Activated CD8-positive, alpha-beta memory T cell treated with anti-CD3 and anti-CD28 coated beads for 24 hours (primary cell): ENCODE results near the gene BTBD16.

Experiments
- DNase-seq: peaks from one replicate; pipeline ENCODE4 v3.0.0-alpha.2; 2020

The BTBD16 gene

DNA sequence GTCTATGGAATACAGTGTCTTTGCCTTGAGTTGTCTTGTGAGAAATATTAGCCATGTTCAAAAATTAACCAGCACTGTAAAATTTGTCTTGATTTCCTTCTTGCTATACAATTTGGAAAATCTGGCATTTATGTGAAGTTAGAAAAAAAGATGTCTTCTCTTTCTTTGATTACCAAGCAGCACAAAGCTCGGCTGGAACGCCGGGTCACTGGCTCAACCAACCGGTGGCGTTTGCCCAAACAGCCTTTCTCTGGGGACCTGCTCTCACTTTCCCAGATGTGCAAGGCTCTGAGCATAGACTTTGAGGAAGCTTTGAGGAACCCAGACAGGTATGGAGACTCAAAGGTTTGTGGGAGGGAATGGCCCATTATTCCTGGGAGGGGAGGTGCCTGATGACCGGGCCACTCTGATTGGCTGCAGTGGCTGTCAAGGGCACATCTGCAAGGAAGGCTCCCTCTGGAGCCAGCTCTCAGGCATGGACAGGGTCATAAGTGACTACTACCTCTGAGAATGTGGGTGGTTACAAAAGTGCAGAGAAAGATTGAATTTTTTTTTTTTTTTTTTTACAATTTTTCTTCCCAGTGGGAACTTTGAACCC is 5.6 kb downstream of the BTBD16 start:
- no peak for DNase-seq

GRCh38 chr10:122277526-122278136 is 6.5 kb downstream of the BTBD16 start:
- no peak for DNase-seq

GRCh38 chr10:122279725-122280141 is 8.6 kb downstream of the BTBD16 start:
- DNase-seq, result no peak

GRCh38 chr10:122280156-122280555 is 9.1 kb downstream of the BTBD16 start:
- no peak for DNase-seq

GRCh38 chr10:122281018-122281626 is 10.0 kb downstream of the BTBD16 start:
- no peak for DNase-seq

DNA sequence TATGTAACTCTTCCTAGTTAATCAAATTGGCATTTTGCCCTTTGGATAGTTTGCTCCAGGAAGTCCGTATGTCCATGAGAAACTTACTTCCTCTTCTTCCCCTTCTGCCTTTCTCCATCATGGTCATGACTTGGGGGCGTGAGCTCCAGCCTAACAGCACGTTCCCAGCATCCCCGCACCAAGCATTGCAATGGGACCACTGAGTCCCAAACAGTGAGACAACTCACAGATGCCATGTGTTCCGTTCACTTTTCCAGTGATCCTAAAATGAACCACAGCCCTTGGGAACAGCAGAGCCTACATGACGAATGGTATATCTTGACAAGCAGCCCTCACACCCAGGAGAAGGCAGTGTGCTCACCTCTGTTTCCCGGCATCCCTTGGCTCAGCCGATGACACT is 10.7 kb downstream of the BTBD16 start:
- DNase-seq, result no peak

DNA sequence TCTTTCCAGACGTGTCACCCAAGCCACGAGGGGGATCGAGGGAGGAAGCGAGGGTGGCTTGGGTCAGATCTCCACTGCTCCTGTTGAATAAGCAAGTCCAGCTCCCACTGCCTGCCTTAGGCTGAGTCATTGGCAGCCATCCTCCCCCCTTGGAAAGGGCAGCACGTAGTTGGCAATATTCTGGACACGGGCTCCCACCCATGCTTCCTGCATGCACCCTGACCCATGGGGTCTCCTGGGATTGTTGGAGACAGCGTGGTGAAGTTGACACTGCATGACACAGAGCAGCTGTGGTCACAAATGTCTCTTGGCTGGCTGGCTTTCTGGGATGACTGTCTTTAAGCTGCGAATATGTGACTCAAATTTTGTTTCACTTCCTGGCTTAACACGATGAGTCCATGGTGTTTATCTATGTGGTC is 11.2 kb downstream of the BTBD16 start:
- no peak for DNase-seq

DNA sequence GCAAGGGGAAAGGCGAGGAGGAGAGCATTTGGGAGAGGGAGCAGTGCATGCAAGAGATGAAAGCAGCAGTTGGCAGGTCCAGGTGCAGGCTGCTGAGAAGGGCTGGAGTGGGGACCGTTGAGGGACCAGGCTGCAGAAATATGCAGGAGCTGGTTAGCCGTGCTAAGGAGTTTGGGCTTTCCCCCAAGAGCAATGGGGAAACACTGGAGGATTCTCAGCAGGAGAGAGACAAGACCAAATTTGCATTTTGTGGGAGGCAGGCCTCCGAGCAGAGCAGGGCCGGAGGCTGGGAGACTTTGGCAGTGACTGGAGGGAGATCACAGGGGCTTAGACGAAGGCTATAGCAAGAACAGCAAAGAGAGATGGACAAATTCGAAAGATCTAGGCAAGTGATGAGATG is 11.8 kb downstream of the BTBD16 start:
- DNase-seq, result no peak

GRCh38 chr10:122285506-122286444 is 14.7 kb downstream of the BTBD16 start:
- no peak for DNase-seq

DNA sequence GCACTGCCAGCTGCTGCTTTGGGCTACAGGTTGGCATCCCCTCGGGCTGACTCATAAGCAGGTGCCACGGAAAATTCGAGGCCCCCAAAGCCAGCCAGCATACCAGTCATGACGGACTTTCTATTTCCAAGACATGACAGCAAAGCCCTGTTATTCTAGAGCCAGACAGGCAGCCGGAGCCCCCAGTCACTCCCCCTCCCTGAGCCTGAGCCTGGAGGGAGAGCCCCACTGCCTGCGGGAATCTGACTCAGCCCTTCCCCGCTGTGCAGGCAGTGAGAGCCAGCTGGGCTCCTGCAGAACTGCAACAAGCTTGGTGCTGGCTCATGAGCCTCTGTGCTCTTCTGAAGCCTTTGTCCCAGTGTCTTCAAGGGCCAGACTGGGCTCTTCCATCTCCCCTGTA is 15.8 kb downstream of the BTBD16 start:
- DNase-seq, result no peak

GRCh38 chr10:122287570-122287969 is 16.5 kb downstream of the BTBD16 start:
- DNase-seq, result no peak

GRCh38 chr10:122288262-122288661 is 17.2 kb downstream of the BTBD16 start:
- no peak for DNase-seq

- no peak for DNase-seq
These were observed 17.8 kb downstream of the BTBD16 start for GRCh38 chr10:122288917-122289316.

DNA sequence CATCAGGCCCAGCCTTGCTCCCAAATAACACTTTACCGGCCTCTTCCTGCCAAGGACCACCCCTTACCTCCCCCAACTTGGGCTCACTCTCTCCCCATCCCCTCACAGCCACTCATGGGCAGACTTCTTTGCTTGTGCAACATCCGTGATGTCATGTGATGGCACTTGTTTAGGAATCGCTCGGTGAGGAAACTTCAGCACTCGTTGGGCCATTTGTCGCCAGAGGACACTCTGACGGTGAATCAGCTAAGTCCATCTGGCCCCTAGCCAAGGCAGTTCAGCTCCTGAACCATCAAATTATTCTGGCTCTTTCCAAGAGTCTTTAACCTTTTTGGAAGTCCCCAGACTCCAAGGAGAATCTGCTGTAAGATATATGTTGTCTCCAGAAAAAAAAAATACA is 19.2 kb downstream of the BTBD16 start:
- DNase-seq, result no peak

DNA sequence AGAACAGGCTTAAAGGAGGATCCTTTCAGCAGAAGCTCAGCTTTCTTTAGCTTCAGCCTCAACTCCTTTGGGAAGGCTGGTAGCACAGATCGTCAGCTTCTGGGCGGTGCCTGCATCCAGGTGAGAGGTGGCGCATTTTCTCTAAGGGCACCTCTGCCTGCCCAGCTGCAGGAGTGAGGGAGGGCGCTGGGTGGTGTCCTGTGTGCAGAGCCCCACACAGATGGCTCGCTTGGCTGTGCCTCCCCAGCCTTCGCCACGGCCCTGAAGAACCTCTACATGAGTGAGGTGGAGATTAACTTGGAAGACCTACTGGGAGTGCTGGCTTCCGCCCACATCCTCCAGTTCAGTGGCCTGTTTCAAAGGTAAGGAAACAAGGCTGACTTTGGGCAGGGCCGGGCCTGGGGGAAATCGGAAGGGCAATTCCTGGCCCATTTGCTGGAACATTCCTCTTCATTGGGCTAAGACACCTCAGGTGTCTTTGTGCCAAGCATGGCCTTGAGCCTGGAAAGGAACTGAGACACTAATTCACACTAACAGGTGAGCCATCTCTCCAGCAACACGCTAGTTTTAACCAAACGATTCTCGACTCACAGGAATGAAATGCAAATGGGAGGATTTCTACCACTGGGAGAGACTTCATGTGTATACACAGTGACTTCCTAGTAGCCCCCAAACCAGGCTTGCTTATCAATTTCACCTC is 19.9 kb downstream of the BTBD16 start:
- no peak for DNase-seq

GRCh38 chr10:122291739-122292138 is 20.6 kb downstream of the BTBD16 start:
- no peak for DNase-seq

GRCh38 chr10:122292376-122292775 is 21.3 kb downstream of the BTBD16 start:
- no peak for DNase-seq

DNA sequence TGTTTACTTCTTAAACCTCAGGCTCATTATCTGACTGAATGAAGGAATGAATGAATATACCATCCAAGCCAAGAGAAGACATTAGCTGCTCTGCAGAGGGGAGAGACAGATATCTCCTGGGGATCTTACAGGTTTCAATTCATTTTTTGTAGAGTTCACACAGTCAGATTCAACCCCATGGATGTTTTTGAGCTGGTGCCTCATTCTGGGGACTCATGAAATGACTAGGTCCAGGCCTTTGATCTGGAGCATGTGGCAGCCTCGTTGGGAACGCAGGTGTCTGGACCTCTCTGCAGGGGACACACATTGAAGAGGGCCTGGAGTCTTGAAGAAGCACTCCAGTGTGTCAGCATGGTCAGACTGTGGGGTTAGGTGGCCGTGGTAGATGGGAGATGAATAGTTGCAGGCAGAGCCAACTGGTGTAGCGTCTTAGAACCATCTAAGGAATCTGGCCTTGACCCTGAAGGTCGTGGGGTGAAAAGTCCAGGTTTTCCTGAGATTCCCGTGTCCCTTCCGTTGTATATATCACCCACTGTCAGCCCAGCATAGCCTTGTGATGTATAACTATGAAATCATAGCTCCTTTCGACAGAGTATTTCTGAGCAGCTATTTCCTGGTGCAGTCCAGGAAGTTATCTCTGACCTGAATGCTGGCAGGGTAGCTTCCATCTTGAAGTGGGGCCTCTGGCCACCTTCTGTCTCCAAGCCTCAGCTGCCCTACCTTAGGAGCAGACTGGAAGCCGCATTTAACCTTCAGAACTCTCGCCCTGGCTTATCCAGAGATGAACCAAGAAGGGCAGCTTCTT is 22.3 kb downstream of the BTBD16 start:
- DNase-seq, result no peak

DNA sequence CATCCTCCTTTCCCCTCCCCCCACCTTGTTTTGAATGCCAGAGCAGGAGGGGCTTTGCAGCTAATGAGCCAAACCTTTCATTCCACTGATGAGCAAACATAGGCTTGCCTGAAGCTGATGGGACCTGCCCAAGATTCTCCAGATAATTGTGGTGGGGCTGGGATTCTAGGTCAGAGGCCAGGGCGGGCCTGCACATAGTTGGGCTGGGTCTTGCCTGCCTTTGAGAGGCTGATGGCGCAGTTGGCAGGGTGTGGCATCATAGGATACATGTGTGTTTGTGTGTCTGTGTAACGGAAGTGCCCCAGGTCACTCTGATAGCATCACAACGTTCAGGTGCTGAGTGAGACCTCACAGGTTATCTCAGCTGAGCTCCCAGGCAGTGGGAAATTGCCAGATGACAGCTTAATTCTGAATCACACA is 22.9 kb downstream of the BTBD16 start:
- no peak for DNase-seq

GRCh38 chr10:122294511-122295450 is 23.7 kb downstream of the BTBD16 start:
- peak; percentile 47 for DNase-seq

DNA sequence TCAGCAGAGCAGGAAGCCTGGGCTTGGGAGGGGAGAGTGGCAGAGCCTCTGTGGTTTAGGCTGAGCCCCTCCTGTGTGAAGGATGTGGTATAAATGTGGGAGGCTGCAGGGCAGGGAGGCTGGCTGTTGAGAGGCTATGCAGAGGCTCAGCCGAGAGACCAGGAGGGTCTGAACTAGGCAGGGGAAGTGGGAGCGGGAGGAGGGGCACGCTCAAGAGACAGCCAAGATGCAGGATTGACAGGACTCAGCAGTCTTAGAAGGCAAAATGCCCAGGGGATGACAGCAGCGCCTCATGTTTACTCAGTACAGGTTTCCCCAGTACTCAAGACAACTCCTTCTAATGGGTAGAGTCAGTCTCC is 24.3 kb downstream of the BTBD16 start:
- no peak for DNase-seq
